NB4 (cell line): ENCODE measurements around the gene ZNF362.

ENCODE experiments used
- MAX ChIP-seq: IDR thresholded peaks from 2 replicates; pipeline ENCODE4 v1.6.1; 2011; ENCODE audit warnings: low read depth, low read length
- POLR2A ChIP-seq: IDR thresholded peaks from 2 replicates; pipeline ENCODE4 v1.6.1; 2011; ENCODE audit warnings: mild to moderate bottlenecking; ENCODE audit not compliant: insufficient read length; ENCODE audit errors: extremely low read depth
- TF ChIP-seq, protein P1 (sequence below): IDR thresholded peaks from one replicate; pipeline ENCODE4 v1.5.1; 2012; ENCODE audit warnings: low read depth, low read length

DNA sequence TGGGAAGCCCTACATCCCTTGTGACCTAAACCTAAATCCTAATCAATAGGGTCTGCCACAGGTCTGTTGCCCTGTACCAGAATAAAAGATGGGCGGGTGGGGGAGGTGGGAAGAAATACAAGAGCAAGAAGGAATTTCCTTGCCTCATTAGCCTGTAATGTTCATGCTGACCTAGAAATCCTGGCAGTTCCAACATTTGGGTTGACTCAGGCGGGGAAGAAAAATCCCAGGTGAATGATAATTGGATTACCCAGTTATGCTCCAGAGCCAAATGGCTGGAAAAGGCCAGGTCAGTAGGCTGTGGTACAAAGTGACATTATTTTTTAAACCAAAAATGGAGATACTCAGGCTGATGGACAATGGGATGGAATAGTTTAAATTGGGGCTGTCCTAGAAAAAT lies 91.9 kb downstream of the ZNF362 start:
- TF ChIP-seq, protein P1, sequence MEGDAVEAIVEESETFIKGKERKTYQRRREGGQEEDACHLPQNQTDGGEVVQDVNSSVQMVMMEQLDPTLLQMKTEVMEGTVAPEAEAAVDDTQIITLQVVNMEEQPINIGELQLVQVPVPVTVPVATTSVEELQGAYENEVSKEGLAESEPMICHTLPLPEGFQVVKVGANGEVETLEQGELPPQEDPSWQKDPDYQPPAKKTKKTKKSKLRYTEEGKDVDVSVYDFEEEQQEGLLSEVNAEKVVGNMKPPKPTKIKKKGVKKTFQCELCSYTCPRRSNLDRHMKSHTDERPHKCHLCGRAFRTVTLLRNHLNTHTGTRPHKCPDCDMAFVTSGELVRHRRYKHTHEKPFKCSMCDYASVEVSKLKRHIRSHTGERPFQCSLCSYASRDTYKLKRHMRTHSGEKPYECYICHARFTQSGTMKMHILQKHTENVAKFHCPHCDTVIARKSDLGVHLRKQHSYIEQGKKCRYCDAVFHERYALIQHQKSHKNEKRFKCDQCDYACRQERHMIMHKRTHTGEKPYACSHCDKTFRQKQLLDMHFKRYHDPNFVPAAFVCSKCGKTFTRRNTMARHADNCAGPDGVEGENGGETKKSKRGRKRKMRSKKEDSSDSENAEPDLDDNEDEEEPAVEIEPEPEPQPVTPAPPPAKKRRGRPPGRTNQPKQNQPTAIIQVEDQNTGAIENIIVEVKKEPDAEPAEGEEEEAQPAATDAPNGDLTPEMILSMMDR: no peak
- no peak for TF ChIP-seq POLR2A
- no peak for TF ChIP-seq MAX
